ENCODE measurements around the gene UST.

GRCh38 chr6:148771212-148771601, 24.4 kb downstream of the UST start:
- TF ChIP-seq CTCF (conservative IDR thresholded peaks at IDR 0.05; ENCODE audit: low read depth, low read length) (no peak), EZH2phosphoT487 (IDR thresholded peaks at IDR 0.05; ENCODE audit: borderline replicate concordance, low read length) (no peak)
